Measurements from ENCODE around the gene DHODH.

- no peak for TF ChIP-seq POLR2AphosphoS5 (IDR thresholded peaks at IDR 0.05; ENCODE audit: low read depth, low read length)
- no peak for TF ChIP-seq TAF1 (IDR thresholded peaks at IDR 0.05; ENCODE audit: borderline replicate concordance, insufficient read depth, low read length)
- no peak for TF ChIP-seq FOXP2 (optimal IDR thresholded peaks at IDR 0.05; ENCODE audit: borderline replicate concordance, extremely low read depth, extremely low read length, insufficient read depth)
- TF ChIP-seq SIN3A (IDR thresholded peaks at IDR 0.05; ENCODE audit: borderline replicate concordance, insufficient read depth, low read length), result no peak
- TF ChIP-seq, protein P1, sequence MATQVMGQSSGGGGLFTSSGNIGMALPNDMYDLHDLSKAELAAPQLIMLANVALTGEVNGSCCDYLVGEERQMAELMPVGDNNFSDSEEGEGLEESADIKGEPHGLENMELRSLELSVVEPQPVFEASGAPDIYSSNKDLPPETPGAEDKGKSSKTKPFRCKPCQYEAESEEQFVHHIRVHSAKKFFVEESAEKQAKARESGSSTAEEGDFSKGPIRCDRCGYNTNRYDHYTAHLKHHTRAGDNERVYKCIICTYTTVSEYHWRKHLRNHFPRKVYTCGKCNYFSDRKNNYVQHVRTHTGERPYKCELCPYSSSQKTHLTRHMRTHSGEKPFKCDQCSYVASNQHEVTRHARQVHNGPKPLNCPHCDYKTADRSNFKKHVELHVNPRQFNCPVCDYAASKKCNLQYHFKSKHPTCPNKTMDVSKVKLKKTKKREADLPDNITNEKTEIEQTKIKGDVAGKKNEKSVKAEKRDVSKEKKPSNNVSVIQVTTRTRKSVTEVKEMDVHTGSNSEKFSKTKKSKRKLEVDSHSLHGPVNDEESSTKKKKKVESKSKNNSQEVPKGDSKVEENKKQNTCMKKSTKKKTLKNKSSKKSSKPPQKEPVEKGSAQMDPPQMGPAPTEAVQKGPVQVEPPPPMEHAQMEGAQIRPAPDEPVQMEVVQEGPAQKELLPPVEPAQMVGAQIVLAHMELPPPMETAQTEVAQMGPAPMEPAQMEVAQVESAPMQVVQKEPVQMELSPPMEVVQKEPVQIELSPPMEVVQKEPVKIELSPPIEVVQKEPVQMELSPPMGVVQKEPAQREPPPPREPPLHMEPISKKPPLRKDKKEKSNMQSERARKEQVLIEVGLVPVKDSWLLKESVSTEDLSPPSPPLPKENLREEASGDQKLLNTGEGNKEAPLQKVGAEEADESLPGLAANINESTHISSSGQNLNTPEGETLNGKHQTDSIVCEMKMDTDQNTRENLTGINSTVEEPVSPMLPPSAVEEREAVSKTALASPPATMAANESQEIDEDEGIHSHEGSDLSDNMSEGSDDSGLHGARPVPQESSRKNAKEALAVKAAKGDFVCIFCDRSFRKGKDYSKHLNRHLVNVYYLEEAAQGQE (IDR thresholded peaks at IDR 0.05; ENCODE audit: insufficient read depth in 1 of 2, low read depth in 2 of 2, low read length in 2 of 2), result no peak
These were observed 7.2 kb upstream of the DHODH start for GRCh38 chr16:72001180-72001874.
